HG03354 (cell line): ENCODE data around the gene EFCAB5.
"Not testable (repeated sequence)": the region's sequence is repeated elsewhere in the genome, so short reads cannot be mapped to it uniquely, and the experiment has no call there.

Experiments
- ATAC-seq: cut with Tn5 transposase; IDR thresholded peaks from one replicate; pipeline ENCODE4 v1.9.1; 2021; ENCODE audit warnings: mild to moderate bottlenecking; ENCODE audit not compliant: unreplicated experiment, poor library complexity, severe bottlenecking

EFCAB5 gene

DNA sequence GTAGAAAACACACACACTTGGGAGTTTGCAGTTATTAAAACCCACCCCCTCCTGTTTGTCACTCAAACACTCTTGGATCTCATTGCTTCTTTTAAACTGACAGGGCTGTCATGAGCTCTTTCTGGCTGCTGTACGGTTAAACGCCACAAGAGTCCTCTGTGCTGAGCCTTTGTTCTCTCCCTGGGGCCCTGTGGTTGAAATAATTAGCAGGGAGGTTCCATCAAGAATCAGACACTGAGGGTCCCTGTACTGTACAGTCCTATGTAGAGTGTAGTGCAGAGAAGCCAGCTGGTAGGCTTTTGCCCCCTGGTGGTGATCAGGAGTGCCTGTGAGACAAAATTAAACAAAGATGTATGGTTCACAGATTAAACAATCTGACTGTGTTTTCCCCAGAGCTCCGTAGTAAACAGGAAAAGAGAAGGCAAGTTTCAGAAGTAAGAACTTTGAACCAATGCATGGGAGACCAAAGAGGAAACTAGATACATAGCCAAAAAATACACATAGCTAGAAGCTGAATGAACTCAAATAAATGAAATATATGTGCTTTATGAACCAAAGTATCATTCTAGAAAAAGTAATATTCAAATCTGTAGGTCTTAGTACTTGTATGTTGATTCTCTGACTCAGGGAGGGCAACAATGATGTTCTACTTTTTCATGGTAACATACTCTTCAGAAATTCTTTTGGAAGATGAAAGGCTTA is 10.1 kb upstream of the EFCAB5 start:
- ATAC-seq: peak; percentile 80

DNA sequence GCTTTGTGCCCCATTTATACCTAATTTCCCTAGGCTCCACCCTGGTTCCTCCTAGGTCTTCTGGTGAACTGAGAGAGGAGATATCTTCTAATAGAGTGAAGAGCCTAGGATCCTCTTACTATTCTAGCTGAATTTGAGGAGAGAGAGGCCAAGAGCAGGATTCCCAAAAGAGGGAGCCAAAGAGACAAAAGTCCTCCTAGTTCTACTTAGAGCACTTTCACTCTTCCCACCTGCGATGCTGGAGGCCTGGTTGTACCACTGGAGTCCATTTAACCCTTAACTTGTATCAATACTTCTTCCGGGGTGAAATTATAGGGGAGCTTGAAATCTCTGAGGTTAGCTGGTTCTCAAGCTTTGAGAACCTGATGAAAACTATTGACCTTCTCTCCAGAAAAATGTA is 8.1 kb upstream of the EFCAB5 start:
- no peak for ATAC-seq

DNA sequence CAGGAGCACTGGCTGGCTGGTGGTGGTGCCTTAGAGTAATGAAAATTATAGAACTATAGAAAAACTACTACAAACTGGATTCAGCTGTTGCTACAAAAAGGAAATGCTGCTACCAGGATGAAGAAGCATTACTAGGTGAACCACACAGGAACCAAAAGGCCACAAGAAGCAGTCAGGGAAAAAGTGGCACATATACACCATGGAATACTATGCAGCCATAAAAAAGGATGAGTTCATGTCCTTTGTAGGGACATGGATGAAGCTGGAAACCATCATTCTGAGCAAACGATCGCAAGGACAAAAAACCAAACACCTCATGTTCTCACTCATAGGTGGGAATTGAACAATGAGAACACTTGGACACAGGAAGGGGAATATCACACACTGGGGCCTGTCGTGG is 5.5 kb upstream of the EFCAB5 start:
- ATAC-seq: not testable (repeated sequence)

DNA sequence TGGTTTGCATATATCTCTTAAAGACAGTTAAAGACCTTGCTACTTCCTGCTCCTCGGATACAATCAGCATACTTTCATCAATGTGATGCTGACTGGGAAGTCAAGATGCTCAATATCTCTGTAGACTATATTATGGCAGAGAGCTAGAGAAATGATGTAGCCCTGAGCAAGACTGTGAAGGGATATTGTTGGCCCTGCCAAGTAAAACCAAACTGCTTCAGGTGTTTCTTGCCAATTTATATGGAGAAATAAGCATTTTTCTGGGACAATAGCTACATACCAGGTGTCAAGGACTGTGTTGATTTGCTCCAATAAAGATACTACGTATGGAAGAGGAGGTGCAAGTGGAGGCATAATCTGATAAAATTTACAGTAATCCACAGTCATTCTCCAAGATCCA is 4.7 kb upstream of the EFCAB5 start:
- ATAC-seq: no peak

DNA sequence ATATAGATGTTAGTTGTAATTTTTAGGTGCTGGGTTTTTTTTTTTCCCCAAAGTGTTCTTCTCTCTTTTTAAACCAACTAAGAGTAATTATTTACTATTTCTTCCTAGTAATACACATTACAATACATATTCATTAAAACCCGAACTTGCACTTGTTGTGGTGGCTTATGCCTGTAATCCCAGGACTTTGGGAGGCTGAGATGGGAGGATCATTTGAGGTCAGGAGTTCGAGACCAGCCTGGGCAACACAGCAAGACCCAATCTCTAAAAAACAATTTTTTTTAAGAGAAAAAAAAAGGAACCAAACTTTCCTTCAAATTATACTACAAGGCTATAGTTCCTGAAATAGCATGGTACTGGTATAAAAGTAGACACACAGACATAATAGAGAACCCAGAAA is 3.8 kb downstream of the EFCAB5 start:
- ATAC-seq: no peak

DNA sequence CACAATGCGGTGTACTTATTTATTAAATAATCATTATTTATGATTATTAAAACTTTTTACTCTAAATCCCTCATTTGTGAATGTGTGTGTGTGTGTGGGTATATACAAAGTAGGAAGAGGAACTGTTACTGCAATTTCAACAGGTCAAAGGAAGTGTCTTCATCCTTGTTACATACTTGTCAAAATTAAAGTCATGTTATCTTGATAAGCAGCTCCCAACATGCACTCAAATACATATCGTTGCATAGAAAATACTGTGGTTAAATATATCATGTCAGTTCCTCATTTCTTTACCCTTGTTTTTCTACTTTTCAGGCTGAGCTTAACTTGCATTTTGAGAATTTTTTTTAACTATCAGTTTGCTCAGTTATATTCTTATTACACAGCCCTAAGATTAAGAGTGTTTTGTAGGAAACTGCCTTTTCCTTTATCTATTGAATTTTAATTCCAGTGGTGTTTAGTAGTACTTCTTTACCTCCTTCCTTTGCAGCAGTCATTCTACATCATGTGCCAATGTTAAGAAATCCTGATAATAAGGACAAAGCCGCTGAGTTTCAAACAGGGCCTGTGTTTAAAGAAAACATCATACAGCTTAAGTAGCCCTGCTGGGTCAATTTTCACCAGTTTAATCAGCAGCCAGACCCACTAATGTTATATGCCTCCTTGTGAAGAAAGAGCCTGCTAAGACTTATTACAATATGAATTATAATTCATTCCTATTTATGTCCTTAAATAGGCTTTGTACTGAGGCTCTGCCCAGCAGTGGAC is 7.2 kb downstream of the EFCAB5 start:
- ATAC-seq: no peak

DNA sequence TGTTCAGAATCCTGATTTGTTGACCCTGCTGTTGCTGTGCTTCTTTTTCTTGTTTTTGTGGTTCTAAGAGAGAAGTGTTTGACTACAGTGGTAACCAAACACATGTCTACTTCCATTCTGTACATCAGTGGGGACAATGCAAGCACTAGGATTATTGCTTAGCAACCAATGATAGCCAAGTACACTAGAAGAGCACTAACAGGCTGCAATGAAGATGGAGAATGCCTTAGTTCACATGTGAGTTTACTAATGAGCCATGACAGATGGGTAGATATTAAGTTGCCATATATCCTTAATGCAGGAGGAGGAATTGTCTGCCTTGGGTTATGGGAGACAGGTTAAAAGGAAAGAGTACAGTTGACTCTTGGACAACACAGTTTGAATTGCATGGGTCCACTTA is 8.3 kb downstream of the EFCAB5 start:
- ATAC-seq: no peak

DNA sequence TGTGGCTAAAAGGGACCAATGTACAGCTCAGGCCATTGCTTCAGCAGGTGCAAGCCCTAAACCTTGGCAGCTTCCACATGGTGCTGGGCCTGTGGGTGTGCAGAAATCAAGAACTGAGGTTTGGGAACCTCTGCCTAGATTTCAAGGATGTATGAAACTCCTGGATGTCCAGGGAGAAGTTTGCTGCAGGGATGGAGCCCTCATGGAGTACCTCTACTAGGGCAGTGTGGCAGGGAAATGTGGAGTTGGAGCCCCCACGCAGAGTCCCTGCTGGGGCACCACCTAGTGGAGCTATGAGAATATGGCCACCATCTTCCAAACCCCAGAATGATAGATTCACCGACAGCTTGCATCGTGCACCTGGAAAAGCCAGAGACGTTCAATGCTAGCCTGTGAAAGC is 13.0 kb downstream of the EFCAB5 start:
- ATAC-seq: no peak

DNA sequence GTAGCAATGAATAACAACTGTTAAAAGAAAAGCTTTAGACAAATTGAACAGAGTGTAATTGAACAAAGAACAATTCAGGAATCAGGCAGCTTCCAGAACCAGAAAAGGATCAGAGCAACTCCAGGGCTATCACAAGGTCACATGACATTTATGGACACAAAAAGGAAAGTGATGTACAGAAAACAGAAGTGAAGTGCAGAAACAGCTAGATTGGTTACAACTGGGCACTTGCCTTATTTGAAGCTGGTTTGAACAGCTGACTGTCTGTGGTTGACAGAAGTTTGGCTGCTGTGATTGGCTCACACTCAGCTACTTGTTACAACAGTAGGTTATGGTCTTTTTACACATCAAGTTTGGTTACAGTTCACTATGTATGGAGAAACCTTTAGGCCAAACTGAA is 14.8 kb downstream of the EFCAB5 start:
- no peak for ATAC-seq

DNA sequence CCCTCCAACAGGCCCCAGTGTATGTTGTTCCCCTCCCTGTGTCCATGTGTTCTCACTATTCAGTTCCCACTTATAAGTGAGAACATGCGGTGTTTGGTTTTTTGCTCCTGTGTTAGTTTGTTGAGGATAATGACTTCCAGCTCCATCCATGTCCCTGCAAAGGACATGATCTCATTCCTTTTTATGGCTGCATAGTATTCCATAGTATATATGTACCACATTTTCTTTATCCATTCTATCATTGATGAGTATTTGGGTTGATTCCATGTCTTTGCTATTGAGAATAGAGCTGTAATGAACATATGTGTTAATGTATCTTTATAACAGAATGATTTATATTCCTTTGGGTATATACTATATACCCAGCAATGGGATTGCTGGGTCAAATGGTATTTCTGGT is 16.1 kb downstream of the EFCAB5 start:
- not testable (repeated sequence) for ATAC-seq

DNA sequence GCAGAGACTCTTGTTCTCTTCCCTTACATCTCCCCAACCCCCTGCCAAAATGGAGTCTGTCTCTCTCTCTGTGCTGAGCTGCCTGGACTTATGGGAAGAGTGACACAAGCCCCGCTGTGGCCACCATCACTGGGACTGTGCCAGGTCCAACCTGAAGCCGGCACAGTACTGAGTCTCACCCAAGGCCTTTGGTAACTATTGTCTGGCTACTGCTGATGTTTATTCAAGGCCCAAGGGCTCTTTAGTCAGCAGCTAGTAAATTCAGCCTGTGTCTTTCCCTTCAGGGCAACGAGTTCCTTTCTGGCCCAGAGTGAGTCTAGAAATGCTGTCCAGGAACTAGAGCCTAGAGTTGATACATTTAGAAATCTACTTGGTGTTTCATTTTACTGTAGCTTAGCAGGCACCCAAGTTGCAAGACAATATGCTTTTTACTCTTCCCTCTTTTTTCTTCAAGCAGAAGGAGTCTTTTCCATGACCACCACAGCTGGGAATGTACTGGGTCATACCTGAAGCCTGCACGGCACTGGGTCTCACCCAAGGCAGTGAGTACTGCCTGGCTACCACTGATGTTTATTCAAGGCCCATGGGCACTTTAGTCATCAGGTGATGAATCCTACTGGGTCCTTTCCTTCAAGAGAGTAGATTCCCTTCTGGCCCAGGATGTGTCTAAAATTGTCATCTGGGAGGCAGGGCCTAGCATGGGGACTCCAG is 17.7 kb downstream of the EFCAB5 start:
- ATAC-seq: no peak

DNA sequence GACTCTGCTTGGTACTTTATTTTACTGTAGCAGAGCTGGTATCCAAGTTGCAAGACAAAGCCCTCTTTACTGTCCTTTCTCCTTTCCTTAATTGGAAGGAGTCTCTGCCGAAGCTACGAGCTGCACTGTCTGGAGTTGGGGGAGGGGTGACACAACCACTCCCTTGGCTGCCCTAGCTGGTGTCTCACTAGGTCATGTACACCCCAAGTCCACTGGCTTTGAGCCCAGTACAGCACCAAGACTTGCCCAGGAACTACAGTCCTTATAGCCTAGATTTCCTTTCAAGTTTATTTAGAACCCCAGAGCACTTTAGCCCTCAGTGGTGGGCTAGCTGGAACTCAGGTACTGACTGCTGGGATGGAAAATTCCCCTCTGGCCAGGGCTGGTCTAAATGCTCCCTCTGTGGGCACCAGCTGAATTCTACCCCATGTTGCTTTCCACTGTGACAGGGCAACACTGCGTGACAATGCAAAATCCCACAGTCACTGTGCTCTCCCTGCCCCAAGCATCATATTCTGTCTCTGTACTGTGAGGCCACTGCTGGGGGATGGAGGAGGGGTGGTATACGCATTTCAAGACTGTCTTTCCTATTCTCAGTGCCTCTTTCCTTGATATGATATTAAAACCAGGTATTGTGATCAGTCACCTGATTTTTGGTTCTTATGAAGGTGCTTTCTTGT is 18.4 kb downstream of the EFCAB5 start:
- no peak for ATAC-seq

DNA sequence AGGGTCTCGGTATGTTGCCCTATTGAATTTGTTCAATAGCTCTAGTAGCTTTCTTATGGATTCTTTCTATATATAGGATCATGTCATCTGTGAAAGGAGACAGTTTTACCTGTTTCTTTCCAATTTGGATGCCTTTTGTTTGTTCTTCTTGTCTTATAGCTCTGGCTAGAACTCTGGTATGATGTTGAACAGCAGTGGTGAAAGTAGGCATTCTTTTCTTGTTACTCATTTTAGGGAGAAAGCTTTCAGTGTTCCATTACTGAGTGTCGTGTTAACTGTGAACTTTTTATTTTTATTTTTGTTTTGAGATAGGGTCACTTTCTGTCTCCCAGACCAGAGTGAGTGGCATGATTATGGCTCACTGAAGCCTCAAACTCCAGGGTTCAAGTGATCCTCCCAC is 21.2 kb downstream of the EFCAB5 start:
- ATAC-seq: no peak

DNA sequence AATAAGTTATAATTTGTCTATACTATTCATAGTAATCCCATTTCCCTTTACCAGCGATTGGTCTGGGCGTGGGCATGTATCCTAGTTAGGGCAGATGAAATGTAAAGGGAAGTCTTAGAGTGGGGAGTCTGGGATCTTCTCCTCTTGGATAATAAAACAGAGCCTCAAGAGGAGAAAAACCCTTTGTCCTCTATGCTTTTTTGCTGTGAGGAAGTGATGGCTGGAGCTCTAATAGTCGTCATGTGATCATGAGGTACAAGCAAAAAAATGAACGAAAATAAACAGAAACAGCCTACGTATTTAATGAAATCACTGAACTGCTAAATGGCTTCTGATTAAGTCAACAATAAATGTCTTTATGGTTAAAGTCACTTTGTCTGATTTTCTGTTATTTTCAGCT is 26.8 kb downstream of the EFCAB5 start:
- ATAC-seq: no peak

DNA sequence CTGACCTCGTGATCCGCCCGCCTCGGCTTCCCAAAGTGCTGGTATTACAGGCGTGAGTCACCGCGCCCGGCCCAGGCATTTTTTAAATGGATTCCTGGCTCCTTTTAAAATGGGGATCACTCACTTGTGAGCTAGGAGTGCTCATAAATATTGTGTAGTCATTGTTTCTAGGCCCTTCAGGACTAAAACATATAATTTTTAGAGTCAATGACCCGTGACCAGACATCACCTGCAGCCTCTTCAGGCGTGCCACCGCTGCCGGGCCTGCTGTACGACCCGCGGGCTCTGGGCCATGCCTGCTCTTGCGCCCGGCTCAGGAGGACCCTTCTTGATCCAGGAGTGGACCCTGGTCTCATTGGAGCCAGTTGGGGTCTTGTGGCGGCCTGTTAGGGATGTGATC is 30.8 kb downstream of the EFCAB5 start:
- no peak for ATAC-seq

DNA sequence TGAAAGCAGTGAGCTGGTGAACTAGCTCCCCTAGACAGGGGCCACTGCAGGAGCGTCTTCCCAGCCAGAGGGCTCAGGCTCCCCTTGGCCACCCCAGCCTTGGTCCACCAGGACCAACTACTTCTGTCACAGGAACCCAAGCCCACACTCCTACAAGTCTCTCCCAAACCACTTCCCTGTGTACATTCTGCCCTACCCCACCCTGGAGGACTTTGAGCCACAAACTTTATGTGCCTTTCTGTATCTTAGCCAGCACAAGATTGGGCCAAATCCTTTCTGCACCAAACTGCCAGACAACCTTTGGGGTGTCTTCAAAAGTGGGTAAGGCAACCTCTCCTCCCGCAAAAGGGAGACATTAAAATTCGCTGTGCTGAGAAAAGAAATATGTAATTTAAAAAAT is 31.6 kb downstream of the EFCAB5 start:
- no peak for ATAC-seq

DNA sequence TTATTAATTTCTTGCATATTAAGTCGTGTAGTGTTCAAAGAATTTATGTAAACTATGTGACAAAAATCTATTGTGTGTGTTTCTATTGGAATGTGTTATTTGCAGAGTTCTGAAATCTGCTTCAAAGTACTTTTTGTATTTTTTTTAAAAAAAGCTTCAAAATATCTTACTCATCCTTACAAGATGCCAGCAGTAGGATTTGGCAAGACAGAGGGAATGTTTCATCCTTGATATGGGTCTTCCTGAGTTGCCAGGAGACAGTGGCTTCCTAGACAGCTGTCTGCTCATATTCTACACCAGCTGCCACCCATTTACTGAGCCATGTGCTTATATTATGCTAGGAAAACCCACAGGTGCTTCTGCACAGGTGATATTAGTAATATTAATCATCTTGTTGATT is 36.4 kb downstream of the EFCAB5 start:
- no peak for ATAC-seq

DNA sequence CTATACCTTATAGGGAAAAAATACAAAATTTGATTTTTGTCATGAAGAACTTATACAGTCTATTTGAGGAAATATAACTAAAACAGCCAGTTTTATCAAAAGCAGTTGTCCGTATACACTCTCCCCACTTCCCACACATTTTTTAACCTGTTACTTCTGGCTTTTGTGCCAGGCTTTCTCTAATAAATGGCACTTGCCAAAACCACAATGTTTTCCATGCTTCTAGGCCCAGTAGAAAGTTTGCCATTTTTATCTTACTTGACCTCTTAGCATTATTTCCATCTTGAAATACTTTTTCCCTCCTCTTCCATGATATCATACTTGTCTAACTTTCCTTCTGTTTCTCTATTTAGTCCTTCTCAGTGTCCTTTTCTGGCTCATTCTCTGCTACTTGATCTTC is 38.8 kb downstream of the EFCAB5 start:
- no peak for ATAC-seq

DNA sequence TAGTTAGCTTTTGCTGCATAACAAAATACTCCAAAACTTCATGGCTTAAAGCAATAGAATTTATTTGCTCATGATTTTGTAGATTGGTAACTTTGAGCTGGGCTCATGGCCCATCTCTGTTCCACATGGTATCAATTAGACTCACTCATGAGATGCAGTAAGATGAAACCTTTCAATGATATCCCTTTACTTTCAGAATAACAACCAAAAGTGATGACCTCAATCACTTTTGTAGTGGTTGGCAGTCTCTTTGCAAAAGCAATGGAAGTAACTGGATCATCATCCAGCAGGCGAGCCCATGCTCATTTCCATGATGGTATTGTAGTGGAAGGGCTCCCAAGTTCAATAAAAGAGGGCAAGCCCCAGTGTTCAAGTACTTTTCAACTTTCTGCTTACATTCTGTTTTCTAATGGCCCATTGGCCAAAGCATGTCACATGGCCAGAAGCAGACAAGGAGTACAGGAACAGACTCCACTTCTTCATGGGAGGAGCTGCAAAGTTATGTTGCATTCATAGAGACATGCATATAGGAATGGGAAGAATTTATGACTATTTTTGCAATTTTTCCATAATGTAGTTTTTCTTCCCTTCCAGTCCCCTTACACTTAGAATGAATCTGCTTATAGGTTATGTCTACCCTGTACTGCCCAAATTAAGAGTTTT is 41.7 kb downstream of the EFCAB5 start:
- no peak for ATAC-seq

DNA sequence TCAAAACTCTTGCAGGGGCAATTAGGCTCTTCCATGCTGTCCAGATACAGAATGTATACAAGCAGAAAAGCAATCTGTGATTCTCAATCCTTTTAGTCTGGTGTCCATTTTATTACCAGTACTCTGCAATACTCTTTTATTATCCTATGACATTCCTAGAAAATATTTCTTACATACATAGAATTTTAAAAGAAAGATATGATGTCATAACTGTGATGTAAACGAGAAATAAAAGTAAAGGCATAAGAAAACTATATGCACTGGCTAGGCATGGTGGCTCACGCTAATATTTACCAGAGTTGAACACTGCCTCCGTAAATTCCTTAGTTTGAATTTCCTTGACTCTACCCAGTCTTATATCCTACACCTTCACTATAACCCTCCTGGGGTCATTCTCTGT is 55.0 kb downstream of the EFCAB5 start:
- no peak for ATAC-seq
